ENCODE data around the gene GATD1. TPM values are rescaled to one million over a fixed set of nuclear protein-coding genes. Genes with fewer than 3 reads are reported as not detected.
"Not testable (repeated sequence)": the region's sequence is repeated elsewhere in the genome, so short reads cannot be mapped to it uniquely, and the experiment has no call there.

Gene GATD1
- polyA plus RNA-seq, 4 donors, result 55.3 to 115 (median 84.8) TPM

- DNase-seq (ENCODE audit: low read depth in 4 of 4, low spot score in 2 of 4), result not testable (repeated sequence)
Observed at GRCh38 chr11:734541-734940, 42.7 kb downstream of the GATD1 start.

DNA sequence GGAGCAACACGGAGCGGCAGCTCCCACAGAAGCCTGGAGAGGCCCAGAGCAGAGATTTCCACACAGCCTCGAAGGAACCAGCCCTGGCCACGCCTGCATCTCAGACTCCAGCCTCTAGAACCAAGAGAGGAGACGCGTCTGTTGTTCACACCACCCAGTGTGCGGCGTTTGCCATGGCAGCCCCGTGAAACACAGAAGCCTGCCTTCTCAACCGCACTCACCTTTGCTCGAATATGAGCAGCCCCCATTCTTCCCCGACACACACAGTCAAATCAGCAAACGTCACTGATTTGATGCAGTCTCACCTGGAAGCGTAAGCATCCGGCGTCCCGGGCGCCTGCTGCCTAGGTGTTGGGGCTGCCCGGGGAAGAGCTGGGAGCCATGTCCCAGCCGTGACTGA, 44.2 kb downstream of the GATD1 start:
- no peak for DNase-seq (ENCODE audit: low read depth in 4 of 4, low spot score in 2 of 4)

GRCh38 chr11:729492-730074, 47.7 kb downstream of the GATD1 start:
- no peak for DNase-seq (ENCODE audit: low read depth in 4 of 4, low spot score in 2 of 4)

GRCh38 chr11:728901-729491, 48.3 kb downstream of the GATD1 start:
- no peak for DNase-seq (ENCODE audit: low read depth in 4 of 4, low spot score in 2 of 4)

- DNase-seq (ENCODE audit: low read depth in 4 of 4, low spot score in 2 of 4), result no peak
Observed at GRCh38 chr11:727859-728748, 49.2 kb downstream of the GATD1 start.

GRCh38 chr11:727281-727701, 50.0 kb downstream of the GATD1 start:
- DNase-seq (ENCODE audit: low read depth in 4 of 4, low spot score in 2 of 4), result no peak

DNA sequence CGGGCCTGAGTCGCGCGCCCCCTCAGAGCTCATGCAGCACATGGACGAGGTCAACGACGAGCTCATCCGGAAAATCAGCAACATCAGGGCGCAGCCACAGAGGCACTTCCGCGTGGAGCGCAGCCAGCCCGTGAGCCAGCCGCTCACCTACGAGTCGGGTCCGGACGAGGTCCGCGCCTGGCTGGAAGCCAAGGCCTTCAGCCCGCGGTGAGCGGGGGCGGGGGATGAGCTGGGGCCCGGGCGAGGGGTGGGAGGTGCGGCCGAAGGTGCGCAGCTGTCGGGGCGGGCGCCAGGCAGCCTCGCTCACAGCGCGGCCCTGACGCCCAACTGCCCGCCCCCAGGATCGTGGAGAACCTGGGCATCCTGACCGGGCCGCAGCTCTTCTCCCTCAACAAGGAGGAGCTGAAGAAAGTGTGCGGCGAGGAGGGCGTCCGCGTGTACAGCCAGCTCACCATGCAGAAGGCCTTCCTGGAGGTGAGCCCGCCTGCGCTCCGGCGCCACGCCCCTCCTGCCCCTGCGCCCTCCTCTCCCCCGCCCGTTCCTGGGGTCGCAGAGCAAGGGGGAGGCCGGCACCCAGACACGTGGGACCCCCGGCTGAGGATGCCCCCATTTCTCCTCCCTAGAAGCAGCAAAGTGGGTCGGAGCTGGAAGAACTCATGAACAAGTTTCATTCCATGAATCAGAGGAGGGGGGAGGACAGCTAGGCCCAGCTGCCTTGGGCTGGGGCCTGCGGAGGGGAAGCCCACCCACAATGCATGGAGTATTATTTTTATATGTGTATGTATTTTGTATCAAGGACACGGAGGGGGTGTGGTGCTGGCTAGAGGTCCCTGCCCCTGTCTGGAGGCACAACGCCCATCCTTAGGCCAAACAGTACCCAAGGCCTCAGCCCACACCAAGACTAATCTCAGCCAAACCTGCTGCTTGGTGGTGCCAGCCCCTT, 50.7 kb downstream of the GATD1 start:
- DNase-seq (ENCODE audit: low read depth in 4 of 4, low spot score in 2 of 4), result no peak

DNA sequence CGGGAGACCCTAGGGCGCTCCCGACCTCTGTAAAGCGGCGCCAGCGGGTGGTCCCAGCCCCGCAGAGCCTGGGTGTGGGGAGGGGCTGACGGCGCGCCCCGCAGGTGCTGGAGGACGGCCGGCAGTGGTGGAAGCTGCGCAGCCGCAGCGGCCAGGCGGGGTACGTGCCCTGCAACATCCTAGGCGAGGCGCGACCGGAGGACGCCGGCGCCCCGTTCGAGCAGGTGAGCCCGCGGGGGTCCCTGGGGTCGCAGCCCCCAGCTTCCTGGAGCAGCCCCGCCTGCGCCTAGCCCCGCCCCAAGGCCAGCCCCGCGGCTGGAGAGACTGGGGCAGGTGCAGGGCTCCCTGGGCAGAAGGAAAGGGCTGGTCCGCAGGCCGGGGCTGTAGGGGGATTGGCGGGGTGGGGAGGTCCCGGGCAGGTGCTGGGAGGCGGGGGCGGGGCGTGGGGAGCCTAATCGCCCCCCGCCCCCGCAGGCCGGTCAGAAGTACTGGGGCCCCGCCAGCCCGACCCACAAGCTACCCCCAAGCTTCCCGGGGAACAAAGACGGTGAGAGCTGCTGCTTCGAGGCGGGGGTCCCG, 51.6 kb downstream of the GATD1 start:
- DNase-seq (ENCODE audit: low read depth in 4 of 4, low spot score in 2 of 4), result no peak

DNA sequence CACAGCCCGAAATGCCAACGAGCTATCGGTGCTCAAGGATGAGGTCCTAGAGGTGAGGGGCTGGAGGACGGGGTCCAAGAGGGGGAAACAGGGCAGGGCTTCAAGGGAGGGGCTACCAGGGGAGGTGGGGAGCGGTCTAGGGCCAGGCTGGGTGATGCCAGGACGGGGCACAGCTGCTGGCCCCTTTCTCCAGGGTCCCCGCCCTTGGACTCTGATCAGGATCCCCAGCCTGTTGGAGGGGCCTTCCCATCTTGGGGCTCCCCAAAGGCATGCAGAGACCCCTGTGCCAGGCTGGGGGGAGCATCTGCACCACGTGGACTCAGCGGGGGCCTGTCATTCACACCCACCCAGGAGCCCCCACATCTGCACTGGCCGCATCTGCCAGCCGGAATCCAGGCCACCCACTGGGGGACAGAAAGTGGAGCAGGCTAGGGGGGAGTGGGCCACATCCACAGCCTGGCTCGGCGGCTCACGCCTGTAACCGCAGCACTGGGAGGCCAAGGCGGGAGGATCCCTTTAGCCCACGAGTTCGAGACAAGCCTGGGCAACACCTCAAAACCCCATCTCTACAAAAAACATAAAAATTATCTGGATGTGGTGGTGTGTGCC, 52.4 kb downstream of the GATD1 start:
- no peak for DNase-seq (ENCODE audit: low read depth in 4 of 4, low spot score in 2 of 4)

- DNase-seq (ENCODE audit: low read depth in 4 of 4, low spot score in 2 of 4), result no peak
Observed at GRCh38 chr11:724049-724777, 53.1 kb downstream of the GATD1 start.

GRCh38 chr11:723120-723883, 54.0 kb downstream of the GATD1 start:
- no peak for DNase-seq (ENCODE audit: low read depth in 4 of 4, low spot score in 2 of 4)

GRCh38 chr11:722346-722811, 54.9 kb downstream of the GATD1 start:
- DNase-seq (ENCODE audit: low read depth in 4 of 4, low spot score in 2 of 4), result no peak

- DNase-seq (ENCODE audit: low read depth in 4 of 4, low spot score in 2 of 4), result no peak
Observed at GRCh38 chr11:721741-722345, 55.4 kb downstream of the GATD1 start.

DNA sequence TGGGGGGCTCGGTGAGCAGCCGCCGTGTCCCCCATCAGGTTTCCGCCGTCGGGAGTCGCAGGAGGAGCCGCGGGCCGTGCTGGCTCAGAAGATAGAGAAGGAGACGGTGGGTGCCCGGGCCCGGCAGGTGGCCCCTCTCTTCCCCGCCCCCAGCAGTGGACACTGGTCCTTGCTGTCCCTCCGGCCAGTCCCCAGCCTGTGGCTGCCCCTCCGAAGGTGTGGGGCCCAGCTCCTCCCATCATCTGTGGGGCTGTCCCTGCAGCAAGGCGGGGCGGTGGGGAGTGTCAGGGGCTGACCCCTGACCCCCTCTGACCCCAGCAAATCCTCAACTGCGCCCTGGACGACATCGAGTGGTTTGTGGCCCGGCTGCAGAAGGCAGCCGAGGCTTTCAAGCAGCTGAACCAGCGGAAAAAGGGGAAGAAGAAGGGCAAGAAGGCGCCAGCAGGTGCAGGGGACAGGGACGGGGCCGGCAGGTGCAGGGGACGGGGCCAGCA, 56.0 kb downstream of the GATD1 start:
- no peak for DNase-seq (ENCODE audit: low read depth in 4 of 4, low spot score in 2 of 4)

GRCh38 chr11:720642-721246, 56.5 kb downstream of the GATD1 start:
- DNase-seq (ENCODE audit: low read depth in 4 of 4, low spot score in 2 of 4), result no peak

- DNase-seq (ENCODE audit: low read depth in 4 of 4, low spot score in 2 of 4), result no peak
Observed at GRCh38 chr11:720017-720641, 57.2 kb downstream of the GATD1 start.

Data from left renal cortex interstitium (tissue), 4 donors.